SK-N-SH (cell line): Measurements from ENCODE around the gene SCAPER. TPM values are rescaled to one million over a fixed set of nuclear protein-coding genes. Genes with fewer than 3 reads are reported as not detected.

Experiments used
- CTCF ChIA-PET: fragments of 300-600, 350-600 bp; formaldehyde crosslinking; extraction: SDS; loops from one replicate; lab custom pipeline; 2021; lab: Yijun Ruan, JAX
- POLR2A ChIA-PET: fragments of 350-600 bp; sonication (Branson Sonifier 250); formaldehyde crosslinking; extraction: SDS; loops from one replicate; lab custom pipeline; 2020; ENCODE audit warnings: antibody characterized with exemption, inconsistent platforms; lab: Yijun Ruan, JAX
- DNase-seq: peaks from one replicate; pipeline ENCODE4 v3.0.0; 2012
- H2AFZ ChIP-seq: fragments of 200-600 bp; sonication (generic); 2 replicates; pipeline ENCODE4 v1.8.1; 2016; ENCODE audit warnings: antibody characterized with exemption, mild to moderate bottlenecking, low read depth
- H3F3A ChIP-seq: fragments of 200-600 bp; sonication (generic); replicated peaks from 2 replicates; pipeline ENCODE3; 2016; ENCODE audit warnings: antibody characterized with exemption, mild to moderate bottlenecking; ENCODE audit not compliant: insufficient read depth
- H3K27ac ChIP-seq, 2 experiments: fragments of 200-500 bp in 1 of 2; fragments of 200-600 bp in 1 of 2; sonication (Bioruptor generic) in 1 of 2; sonication (generic), shearing (Covaris generic) in 1 of 2; 2 replicates each; pipeline versions ENCODE4 v1.5.1 to v1.6.1; 2014 to 2016; ENCODE audit warnings: low read depth in 2 of 2, inconsistent platforms in 1 of 2, low read length in 1 of 2, mild to moderate bottlenecking in 1 of 2, mixed read lengths in 1 of 2
- H3K27me3 ChIP-seq: fragments of 200-600 bp; sonication (generic), shearing (Covaris generic); 2 replicates; pipeline ENCODE4 v1.6.1; 2016; ENCODE audit warnings: mixed run types; ENCODE audit not compliant: insufficient read depth
- H3K36me3 ChIP-seq, 2 experiments: fragments of 200-500 bp in 1 of 2; fragments of 200-600 bp in 1 of 2; sonication (Bioruptor generic) in 1 of 2; sonication (generic) in 1 of 2; replicated peaks in 1 of 2; 2 replicates each; pipeline versions ENCODE3 to v1.5.1; 2014 to 2016; ENCODE audit warnings: low read length in 1 of 2, mild to moderate bottlenecking in 1 of 2; ENCODE audit not compliant: insufficient read depth in 2 of 2, control insufficient read depth in 1 of 2
- H3K4me1 ChIP-seq, 2 experiments: fragments of 200-500 bp in 1 of 2; fragments of 200-600 bp in 1 of 2; sonication (Bioruptor generic) in 1 of 2; sonication (generic), shearing (Covaris generic) in 1 of 2; 2 replicates each; pipeline versions ENCODE4 v1.5.1 to v1.6.1; 2014 to 2016; ENCODE audit warnings: low read depth in 1 of 2, low read length in 1 of 2, mixed run types in 1 of 2; ENCODE audit not compliant: insufficient read depth in 2 of 2, control insufficient read depth in 1 of 2
- H3K4me2 ChIP-seq: fragments of 200-600 bp; sonication (generic), shearing (Covaris generic); 2 replicates; pipeline ENCODE4 v1.6.1; 2017; ENCODE audit warnings: mixed run types
- H3K4me3 ChIP-seq, 2 experiments: fragments of 200-500 bp in 1 of 2; fragments of 200-600 bp in 1 of 2; sonication (Bioruptor generic) in 1 of 2; sonication (generic), shearing (Covaris generic) in 1 of 2; 2 replicates each; pipeline versions ENCODE4 v1.5.1 to v1.8.1; 2014 to 2016; ENCODE audit warnings: low read depth in 2 of 2, inconsistent platforms in 1 of 2, low read length in 1 of 2, mild to moderate bottlenecking in 1 of 2, mixed read lengths in 1 of 2, moderate library complexity in 1 of 2
- H3K79me2 ChIP-seq: fragments of 200-600 bp; sonication (generic); 2 replicates; pipeline ENCODE4 v1.8.1; 2017; ENCODE audit warnings: mild to moderate bottlenecking; ENCODE audit not compliant: insufficient read depth
- H3K9ac ChIP-seq: fragments of 200-600 bp; sonication (generic); 2 replicates; pipeline ENCODE4 v1.6.1; 2017; ENCODE audit warnings: mixed run types
- H3K9me2 ChIP-seq: fragments of 200-600 bp; sonication (generic); 2 replicates; pipeline ENCODE4 v1.6.1; 2017; ENCODE audit warnings: mixed run types
- H3K9me3 ChIP-seq: fragments of 200-600 bp; sonication (generic); 2 replicates; pipeline ENCODE4 v1.6.1; 2017; ENCODE audit warnings: mixed run types, mild to moderate bottlenecking, moderate library complexity
- H4K20me1 ChIP-seq: fragments of 200-600 bp; sonication (generic); 2 replicates; pipeline ENCODE4 v1.6.1; 2017; ENCODE audit warnings: mild to moderate bottlenecking, mixed run types; ENCODE audit not compliant: insufficient read depth
- CTCF ChIP-seq: fragments of 200-600 bp; sonication (generic); IDR thresholded peaks from 2 replicates; pipeline ENCODE4 v1.6.1; 2017; ENCODE audit warnings: antibody characterized with exemption, mild to moderate bottlenecking, moderate library complexity
- EP300 ChIP-seq, 2 experiments: IDR thresholded peaks; 2 replicates each; pipeline versions ENCODE4 v1.4.0 to v1.6.1; 2012; ENCODE audit warnings: borderline replicate concordance in 1 of 2, low read depth in 1 of 2, low read length in 1 of 2
- FOSL2 ChIP-seq: IDR thresholded peaks from 2 replicates; pipeline ENCODE4 v1.4.0; 2012; ENCODE audit warnings: low read depth, mild to moderate bottlenecking, moderate library complexity, borderline replicate concordance
- FOXJ3 ChIP-seq: sonication (generic); formaldehyde crosslinking; IDR thresholded peaks from 2 replicates; pipeline ENCODE4 v1.5.1; 2020; ENCODE audit warnings: mild to moderate bottlenecking, missing genetic modification reagents
- GABPA ChIP-seq: IDR thresholded peaks from 2 replicates; pipeline ENCODE4 v1.4.0; 2012; ENCODE audit warnings: low read depth, mild to moderate bottlenecking
- MXI1 ChIP-seq: IDR thresholded peaks from 2 replicates; pipeline ENCODE4 v1.6.1; 2012; ENCODE audit warnings: mild to moderate bottlenecking, low read depth, low read length, improper control_type of control experiment
- NFIC ChIP-seq: IDR thresholded peaks from 2 replicates; pipeline ENCODE4 v1.4.0; 2012; ENCODE audit warnings: borderline replicate concordance
- RAD21 ChIP-seq: IDR thresholded peaks from 2 replicates; pipeline ENCODE4 v1.6.1; 2012; ENCODE audit warnings: mild to moderate bottlenecking, low read length
- REST ChIP-seq: IDR thresholded peaks from 2 replicates; pipeline ENCODE4 v1.6.1; 2012; ENCODE audit warnings: mild to moderate bottlenecking, low read depth, low read length, moderate library complexity
- RFX5 ChIP-seq: IDR thresholded peaks from 2 replicates; pipeline ENCODE4 v1.6.1; 2012; ENCODE audit warnings: mild to moderate bottlenecking, improper control_type of control experiment, low read length
- SMC3 ChIP-seq: IDR thresholded peaks from 2 replicates; pipeline ENCODE4 v1.6.1; 2012; ENCODE audit warnings: low read depth, low read length, improper control_type of control experiment
- TAF1 ChIP-seq: IDR thresholded peaks from 2 replicates; pipeline ENCODE4 v1.6.1; 2012; ENCODE audit warnings: low read depth, mild to moderate bottlenecking, low read length, moderate library complexity, borderline replicate concordance
- TCF12 ChIP-seq: IDR thresholded peaks from 2 replicates; pipeline ENCODE4 v1.4.0; 2012
- USF2 ChIP-seq: fragments of 150-350 bp; IDR thresholded peaks from 2 replicates; pipeline ENCODE4 v1.6.1; 2017; ENCODE audit warnings: antibody characterized with exemption, low read length, low read depth, borderline replicate concordance
- YY1 ChIP-seq: IDR thresholded peaks from 2 replicates; pipeline ENCODE4 v1.4.0; 2012; ENCODE audit warnings: low read depth, mild to moderate bottlenecking
- ZBTB33 ChIP-seq: IDR thresholded peaks from 2 replicates; pipeline ENCODE4 v1.4.0; 2012; ENCODE audit warnings: low read depth, borderline replicate concordance
- WGBS: methylation state at CpG from one replicate; pipeline ENCODE4 v1.1.6; 2017; ENCODE audit warnings: low lambda C conversion rate; 5-methylcytosine and 5-hydroxymethylcytosine counted together
- polyA plus RNA-seq, 3 experiments: library from polyadenylated mRNA; depleted of rRNA; stranded (reverse); fragments of >200 nt; gene quantifications; 2 replicates each; pipeline ENCODE4 v1.2.3, GENCODE V29; 2012

SCAPER gene
- polyA plus RNA-seq, 1 of the 3 experiments (the other 2 are of a cell fraction): 1.8 TPM

GRCh38 chr15:76648732-76649444 lies 256.3 kb downstream of the SCAPER start:
- Histone ChIP-seq H3K9me2 (no peaks in the 10 kb centered on the region), H4K20me1 (no peaks in the 10 kb centered on the region), H3K4me1 (no peaks in the 10 kb centered on the region), H3F3A (no peaks in the 10 kb centered on the region), H3K27ac (no peak overlapping the region), H3K9ac (no peak overlapping the region), H2AFZ (no peak overlapping the region), H3K4me3 (no peak overlapping the region), H3K79me2 (no peaks in the 10 kb centered on the region), H3K27me3 (no peaks in the 10 kb centered on the region), H3K9me3 (no peaks in the 10 kb centered on the region), H3K36me3 (peaks cover 0 to 3% of the 10 kb centered on the region in 2 experiments), H3K4me2 (no peak overlapping the region)
- no peak for TF ChIP-seq NFIC
- POLR2A ChIA-PET: no interaction called here
- no peak for DNase-seq
- WGBS: 88% methylated on average over 8 of the region's 8 CpGs
- CTCF ChIA-PET: no interaction called here

GRCh38 chr15:76647612-76648011 lies 257.5 kb downstream of the SCAPER start:
- no peak for TF ChIP-seq FOSL2
- no peak for TF ChIP-seq YY1
- TF ChIP-seq FOXJ3 (CRISPR knock-in tag): no peak
- TF ChIP-seq EP300 (IDR thresholded peaks at IDR 0.05; ENCODE audit: borderline replicate concordance in 1 of 2, low read depth in 1 of 2, low read length in 1 of 2): no peak
- no peak for TF ChIP-seq REST
- no peak for TF ChIP-seq RFX5
- TF ChIP-seq TAF1: no peak
- no peak for TF ChIP-seq SMC3
- TF ChIP-seq MXI1: no peak
- no peak for TF ChIP-seq RAD21
- no peak for TF ChIP-seq ZBTB33
- TF ChIP-seq GABPA: no peak
- TF ChIP-seq TCF12: no peak
- no peak for TF ChIP-seq CTCF
- TF ChIP-seq USF2: no peak
- Histone ChIP-seq H3K4me1 (no peaks in the 10 kb centered on the region), H3K36me3 (peaks cover 0 to 3% of the 10 kb centered on the region in 2 experiments), H3K27ac (no peak overlapping the region), H3K9me2 (no peaks in the 10 kb centered on the region), H3F3A (peaks cover 2% of the 10 kb centered on the region), H2AFZ (no peak overlapping the region), H3K4me3 (no peak overlapping the region), H3K27me3 (no peaks in the 10 kb centered on the region), H3K4me2 (no peak overlapping the region), H3K9me3 (no peaks in the 10 kb centered on the region), H3K9ac (no peak overlapping the region), H3K79me2 (no peaks in the 10 kb centered on the region), H4K20me1 (no peaks in the 10 kb centered on the region)
- ChIA-PET POLR2A (no interaction called here), CTCF (interaction anchor here (0.9 kb wide), 1 partner anchor 499 kb away, joined by 3 read pairs; no protein-coding TSS in a partner anchor)
- WGBS: 93% methylated on average over 2 of the region's 2 CpGs
- no peak for DNase-seq
